GM20000 (cell line): Measurements from ENCODE around the gene PNLDC1.

Source experiments
- DNase-seq: peaks from one replicate; pipeline ENCODE4 v3.0.0; 2012; ENCODE audit warnings: low spot score
- CTCF ChIP-seq: IDR thresholded peaks from 2 replicates; pipeline ENCODE4 v1.5.1; 2012; ENCODE audit warnings: mild to moderate bottlenecking, control low read depth; ENCODE audit errors: extremely low read depth, missing control alignments

PNLDC1 gene

GRCh38 chr6:159862103-159862502 is 62.0 kb downstream of the PNLDC1 start:
- TF ChIP-seq CTCF, result no peak
- DNase-seq, result no peak

DNA sequence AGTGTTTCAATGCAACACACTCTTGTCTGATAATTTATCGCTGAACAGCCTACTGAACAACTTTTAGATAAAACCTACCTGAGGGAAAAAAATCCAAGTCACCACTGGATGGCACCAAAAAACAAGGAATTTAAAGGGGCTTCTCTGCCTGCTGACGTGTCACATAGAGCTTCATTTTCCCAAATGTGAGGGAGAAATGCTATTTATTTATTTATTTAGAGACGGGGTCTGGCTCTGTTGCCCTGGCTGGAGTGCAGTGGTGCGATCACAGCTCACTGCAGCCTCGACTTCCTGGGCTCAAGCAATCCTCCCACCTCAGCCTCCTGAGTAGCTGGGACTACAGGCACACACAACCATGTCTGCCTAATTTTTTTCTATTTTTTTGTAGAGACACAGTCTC is 63.3 kb downstream of the PNLDC1 start:
- DNase-seq, result peak; percentile 78

DNA sequence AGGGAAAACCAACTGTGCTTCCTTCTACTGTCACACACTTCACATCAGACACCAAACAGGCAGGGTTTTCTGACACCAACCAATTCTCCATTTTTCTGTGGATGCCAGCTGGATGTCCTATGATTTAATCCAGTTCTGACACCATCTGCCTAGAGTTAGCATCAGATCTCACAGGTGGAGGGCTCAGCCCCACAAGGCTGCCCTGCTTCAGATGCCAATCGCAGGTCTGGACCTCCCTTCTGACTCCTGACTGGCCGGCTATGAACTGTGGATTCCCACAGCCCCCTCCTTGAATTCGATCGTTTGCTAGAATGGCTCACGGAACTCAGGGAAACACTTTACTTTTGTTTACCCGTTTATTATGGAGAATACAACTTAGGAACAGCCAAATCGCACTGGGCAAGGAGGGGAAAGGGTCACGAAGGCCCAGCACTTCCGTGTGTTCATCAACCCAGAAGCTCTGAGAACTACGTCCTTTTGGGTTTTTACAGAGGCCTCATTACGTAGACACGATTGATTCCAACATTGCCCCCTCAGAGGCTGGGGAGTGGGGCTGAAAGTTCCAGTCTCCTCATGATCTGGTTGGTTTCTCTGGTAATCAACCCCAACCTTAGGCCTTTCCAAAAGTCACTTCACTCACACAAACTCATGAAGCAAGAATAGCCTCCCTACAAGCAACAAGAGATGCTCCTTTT is 65.3 kb downstream of the PNLDC1 start:
- DNase-seq, result no peak
- no peak for TF ChIP-seq CTCF

DNA sequence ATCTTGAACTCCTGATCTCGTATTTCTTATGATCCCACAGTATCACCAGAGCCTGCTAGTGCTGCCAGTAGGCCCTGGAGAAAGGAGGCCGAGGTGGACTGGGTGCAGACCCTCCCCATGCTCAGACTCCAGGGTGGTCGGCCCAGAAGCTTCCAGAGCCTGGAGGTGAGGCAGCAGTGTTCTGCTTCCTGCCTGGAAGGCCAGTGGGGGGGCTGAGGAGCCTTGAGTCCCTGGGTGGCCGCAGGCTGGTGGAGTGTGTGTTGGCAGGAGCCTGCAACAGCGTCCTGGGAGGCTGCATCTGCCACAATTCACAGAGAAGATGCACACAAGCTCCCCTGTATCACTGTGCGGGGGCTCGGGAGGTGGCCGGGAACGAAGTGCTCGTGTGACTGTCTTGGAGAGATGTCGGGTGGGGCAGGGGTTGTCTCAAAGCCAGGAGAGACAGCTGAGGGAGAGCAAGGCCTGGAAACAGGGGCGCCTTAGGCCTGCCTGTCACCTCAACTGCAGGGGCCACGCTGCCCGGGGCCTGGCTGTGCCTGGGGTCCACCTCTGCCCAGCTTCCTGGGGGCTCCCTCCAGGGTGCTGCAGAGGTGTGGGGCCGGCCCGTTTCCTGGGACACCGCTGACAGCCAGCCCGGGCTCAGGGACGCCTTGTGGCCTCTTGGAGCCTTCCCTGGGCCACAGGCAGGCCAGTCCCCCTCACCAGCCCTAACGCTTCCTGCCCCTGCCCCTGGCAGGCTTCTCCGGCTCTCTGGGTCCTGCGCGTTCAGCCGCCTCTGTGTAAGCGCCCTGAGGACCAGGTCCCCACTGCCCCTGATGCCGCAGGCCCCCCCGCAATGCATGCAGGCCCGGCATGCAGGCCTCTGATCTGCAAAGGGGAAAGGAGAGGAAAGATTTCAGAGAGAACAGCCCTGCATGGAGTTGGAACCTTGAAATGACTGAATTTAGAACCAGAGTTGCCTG is 66.5 kb downstream of the PNLDC1 start:
- no peak for DNase-seq
- no peak for TF ChIP-seq CTCF
